ENCODE measurements around the gene F3.
A peak's percentile ranks its signal among the peaks of the same experiment; 100 is the strongest.
"Not testable (repeated sequence)": the region's sequence is repeated elsewhere in the genome, so short reads cannot be mapped to it uniquely, and the experiment has no call there.

The F3 gene

DNA sequence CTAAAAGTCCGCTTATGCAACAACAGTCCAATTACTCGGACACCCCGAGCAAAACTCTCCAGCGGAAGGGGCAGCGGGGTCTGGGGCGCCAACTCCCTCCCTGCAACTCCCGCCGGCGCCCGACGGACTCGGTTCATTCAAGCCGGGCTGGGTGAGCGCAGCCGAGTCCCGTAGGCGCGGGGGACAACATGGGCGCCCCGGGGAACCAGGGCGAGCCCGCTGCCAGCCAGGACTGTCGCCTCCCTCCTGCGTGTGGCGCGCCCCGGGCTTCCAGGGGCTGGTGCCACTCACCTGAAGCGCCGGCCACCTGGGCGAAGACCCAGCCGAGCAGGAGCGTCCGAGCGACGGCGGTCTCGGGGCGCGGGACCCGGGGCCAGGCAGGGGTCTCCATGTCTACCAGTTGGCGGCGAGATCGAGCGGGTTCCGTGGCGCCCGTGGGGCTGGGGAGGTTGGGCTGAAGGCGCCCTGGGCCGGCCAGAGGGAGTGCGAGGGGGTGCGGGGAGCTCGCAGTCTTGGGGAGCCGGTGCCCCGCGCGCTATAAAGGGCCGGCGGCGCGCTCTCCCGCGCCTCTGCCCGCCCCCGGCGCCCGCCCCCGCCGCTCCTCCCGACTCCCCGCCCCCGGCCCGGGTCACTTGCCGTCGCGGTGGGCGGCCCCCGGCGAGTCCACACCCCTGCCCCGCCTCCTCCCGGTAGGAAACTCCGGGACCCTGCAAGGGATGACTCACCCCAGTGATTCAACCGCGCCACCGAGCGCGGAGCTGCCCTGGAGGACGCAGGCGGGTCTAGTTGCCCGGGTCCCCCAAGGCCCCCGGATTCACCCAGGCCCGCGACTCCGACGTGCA, at the start of gene F3:
Gene F3, minus strand, starts transcription at position 514 of the 842 bp plus-strand sequence. Its CDS starts 123 bp downstream, at position 391.
- peak; percentile 58 to 73 (median 64) for DNase-seq (ENCODE audit: low read depth in 2 of 3, low spot score in 1 of 3)

DNA sequence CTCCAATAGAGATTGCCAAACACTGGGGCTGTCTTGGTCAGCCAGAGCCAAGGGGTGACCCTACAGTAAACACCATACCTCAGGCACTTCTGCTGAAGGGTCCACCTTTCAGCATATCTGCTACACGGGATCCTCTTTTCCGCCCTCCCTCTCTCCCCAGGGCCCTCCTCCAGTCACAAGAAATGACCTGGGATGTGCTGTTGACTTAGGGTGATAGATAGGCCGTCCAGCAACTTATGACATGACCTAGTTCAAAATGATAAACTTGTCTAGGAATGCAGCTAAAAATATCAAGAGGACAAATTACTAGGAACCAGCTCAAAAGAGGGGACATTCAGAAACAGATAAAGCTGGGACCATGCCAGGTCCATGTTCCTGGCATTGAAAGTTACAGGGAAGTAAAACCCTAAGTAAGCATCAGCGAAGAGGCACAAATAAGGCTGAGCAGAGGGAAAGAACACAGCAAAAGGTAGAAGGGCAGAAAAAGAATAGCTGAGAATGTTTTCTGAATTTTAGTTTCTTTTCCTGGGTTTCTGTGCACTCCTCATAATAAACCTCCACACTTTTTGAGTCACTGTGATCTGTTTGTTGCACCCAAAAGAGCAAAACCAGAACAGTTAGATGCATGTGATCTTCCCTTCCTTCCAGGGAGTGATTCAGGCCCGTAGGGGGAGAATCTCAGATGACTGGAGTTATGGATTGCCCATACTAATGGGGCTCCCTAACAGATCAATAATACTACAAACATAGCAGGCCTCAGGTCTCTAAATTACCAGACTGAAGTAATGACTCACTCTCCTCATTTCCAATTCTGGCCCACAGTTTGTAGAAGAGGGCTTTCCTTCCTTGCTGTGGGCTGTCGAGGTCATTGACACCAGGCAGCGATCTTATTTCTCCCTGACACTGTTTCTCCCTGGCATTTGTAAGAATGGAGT, 48.9 kb upstream of the F3 start:
- DNase-seq (ENCODE audit: low read depth in 2 of 3, low spot score in 1 of 3) = no peak

DNA sequence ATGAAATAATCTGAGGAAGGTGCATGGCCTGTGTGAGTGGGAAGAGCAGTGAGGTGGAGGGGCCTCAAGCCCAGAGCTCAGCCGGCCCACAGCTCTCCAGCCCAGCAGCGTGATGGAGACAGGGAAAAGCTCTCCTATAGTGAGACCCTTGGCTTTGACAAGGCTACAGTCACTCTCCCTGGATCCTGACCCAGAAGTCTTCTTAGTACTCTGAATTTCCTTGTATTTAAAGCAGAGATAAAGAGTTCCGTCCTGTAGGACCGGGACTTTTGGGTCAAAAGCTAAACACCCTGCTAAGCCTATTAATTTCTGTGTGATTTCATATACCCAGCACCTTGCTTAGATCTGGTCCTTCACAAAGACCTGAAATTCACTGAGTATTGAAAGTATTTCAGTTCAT, 48.2 kb upstream of the F3 start:
- no peak for DNase-seq (ENCODE audit: low read depth in 2 of 3, low spot score in 1 of 3)

DNA sequence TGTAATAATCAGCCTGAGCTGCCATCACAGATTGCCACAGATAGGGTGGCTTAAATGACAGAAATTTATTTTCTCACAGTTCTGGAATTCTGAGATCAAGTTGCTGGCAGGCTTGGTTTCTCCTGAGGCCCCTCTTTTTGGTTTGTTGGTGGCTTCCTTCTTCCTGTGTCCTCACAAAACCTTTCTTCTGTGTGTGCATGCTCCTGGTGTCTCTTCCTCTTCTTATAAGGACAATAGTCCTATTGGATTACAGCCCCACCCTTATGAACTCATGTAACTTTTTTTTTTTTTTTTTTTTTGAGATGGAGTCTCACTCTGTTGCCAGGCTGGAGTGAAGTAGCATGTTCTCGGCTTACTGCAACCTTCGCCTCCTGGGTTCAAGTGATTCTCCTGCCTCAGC, 41.0 kb upstream of the F3 start:
- DNase-seq (ENCODE audit: low read depth in 2 of 3, low spot score in 1 of 3) = no peak

DNA sequence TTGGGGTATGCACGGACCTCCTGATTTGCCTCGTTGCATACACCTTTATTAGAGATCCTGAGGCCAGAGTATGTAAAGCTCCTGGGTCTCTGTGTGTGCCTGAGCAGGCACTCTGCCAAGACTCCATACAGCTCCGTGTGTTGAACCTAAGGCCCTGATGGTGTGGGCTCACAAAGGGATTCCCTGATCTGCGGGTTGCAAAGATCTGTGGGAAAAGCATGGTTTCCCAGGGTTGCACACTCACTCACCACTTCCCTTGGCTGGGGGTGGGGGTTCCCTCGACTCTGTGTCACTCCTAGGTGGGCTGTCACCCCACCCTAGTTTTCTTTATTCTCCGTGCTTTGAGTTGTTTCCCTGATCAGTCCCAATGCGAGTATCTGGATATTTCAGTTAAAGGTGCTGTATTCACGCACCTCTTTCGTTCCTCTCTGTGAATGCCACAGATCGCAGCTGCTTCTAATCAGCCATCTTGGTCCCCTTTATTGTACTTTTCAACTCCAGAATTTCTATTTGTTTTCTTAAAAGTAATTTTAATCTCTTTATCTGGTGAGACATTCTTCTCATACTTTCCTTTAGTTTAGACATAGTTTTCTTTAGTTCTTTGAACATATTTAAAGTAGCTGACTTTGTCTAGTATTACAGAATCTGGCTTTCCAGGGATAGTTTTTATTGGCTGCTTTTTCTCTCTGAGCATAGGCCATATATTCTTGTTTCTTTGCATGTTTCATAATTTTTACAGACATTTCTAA, 39.0 kb upstream of the F3 start:
- DNase-seq (ENCODE audit: low read depth in 2 of 3, low spot score in 1 of 3) = no peak

DNA sequence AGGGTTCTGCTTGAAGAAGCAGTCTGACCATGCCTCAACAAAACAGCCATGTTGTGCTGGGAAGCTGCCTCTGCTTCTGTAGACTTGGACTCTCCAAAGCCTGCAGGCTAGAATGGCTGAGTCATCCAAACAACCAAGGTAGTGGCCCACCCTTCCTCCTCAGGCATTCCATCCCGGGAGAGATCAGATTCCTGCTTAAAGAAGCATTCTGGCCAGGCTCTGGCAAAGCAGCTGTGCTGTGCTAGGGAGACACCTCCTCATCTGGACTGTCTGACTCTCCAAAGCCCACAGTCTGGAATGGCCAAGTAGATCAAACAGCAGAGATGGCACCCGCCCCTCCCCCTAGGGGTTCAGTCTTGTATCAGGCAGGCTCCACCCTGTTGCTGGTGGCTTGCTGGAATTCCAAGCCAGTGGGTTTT, 38.3 kb upstream of the F3 start:
- no peak for DNase-seq (ENCODE audit: low read depth in 2 of 3, low spot score in 1 of 3)

DNA sequence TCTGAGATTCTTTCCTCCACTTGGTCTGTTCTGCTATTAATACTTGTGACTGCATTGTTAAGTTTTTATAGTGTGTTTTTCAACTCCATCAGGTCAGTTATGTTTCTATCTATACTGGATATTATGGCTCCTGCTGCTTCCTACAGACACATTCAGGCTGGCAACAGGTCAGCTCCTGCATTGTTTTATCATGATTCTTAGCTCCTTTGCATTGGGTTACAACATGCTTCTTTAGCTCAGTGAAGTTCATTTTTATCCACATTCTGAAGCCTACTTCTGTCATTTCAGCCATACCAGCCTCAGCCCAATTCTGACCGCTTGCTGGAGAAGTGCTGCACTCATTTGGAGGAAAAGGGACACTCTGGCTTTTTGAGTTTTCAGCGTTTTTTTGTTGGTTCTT, 37.3 kb upstream of the F3 start:
- DNase-seq (ENCODE audit: low read depth in 2 of 3, low spot score in 1 of 3) = no peak

DNA sequence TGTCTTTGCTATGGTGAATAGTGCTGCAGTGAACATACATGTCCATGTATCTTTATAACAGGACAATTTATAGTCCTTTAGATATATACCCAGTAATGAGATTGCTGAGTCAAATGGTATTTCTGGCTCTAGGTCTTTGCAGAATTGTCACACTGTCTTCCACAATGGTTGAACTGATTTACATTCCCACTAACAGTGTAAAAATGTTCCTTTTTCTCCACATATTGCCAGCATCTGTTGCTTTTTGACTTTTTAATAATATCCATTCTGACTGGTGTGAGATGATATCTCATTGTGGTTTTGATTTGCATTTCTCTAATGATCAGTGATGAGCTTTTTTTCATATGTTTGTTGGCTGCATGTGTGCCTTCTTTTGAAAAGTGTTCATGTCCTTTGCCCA, 32.4 kb upstream of the F3 start:
- DNase-seq (ENCODE audit: low read depth in 2 of 3, low spot score in 1 of 3) = not testable (repeated sequence)

DNA sequence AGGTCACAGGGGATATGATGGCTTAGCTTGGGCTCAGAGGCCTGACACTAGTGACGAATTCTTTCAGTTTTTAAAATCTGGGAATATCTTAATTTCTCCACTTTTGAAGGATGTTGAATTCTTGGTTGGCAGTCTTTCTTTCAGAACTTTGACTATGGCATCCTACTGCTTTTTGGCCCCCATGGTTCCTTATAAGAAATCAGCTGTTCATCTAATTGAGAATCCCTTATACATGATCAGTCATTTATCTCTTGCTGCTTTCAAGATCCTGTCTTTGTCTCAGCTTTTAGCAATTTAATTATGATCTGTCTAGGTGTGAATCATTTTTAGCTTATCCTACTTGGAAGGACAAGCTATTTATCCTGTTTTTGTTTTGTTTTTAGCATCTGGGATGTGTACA, 31.2 kb upstream of the F3 start:
- DNase-seq (ENCODE audit: low read depth in 2 of 3, low spot score in 1 of 3) = no peak

DNA sequence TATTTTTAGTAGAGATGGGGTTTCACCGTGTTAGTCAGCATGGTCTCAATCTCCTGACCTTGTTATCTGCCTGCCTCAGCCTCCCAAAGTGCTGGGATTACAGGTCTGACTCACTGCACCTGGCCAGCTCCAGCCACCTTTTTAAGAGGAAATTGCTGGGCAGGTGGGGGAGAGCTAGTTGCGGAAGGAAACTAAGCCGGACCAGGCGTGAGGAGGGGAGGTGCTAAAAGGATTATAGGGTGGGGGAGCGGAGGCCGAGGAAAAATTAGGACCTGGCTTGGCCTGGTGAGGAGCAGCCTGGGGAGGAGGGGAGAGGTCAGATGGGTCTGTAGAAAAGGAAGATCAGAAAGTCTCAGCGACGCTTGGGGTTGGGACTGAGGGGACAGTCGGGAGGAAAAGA, 29.4 kb upstream of the F3 start:
- not testable (repeated sequence) for DNase-seq (ENCODE audit: low read depth in 2 of 3, low spot score in 1 of 3)

DNA sequence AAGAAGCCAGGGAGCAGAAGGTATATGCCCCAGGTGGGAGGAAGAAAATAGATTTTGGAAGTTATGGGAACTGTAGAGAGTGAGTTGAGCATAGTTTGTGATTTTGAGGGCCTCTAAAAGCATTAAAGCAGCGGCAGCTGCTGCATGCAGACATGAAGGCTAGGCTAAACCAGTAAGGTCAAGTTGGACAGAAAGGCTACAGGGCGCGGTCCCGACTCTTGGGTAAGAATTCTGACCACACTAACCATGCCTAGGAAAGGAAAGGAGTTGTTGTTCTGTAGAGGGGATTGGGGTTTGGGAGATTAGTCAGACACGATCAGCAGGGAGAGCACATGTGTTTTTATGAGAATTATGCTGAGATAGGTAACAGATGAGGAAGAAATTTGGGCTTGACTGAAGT, 27.2 kb upstream of the F3 start:
- not testable (repeated sequence) for DNase-seq (ENCODE audit: low read depth in 2 of 3, low spot score in 1 of 3)

DNA sequence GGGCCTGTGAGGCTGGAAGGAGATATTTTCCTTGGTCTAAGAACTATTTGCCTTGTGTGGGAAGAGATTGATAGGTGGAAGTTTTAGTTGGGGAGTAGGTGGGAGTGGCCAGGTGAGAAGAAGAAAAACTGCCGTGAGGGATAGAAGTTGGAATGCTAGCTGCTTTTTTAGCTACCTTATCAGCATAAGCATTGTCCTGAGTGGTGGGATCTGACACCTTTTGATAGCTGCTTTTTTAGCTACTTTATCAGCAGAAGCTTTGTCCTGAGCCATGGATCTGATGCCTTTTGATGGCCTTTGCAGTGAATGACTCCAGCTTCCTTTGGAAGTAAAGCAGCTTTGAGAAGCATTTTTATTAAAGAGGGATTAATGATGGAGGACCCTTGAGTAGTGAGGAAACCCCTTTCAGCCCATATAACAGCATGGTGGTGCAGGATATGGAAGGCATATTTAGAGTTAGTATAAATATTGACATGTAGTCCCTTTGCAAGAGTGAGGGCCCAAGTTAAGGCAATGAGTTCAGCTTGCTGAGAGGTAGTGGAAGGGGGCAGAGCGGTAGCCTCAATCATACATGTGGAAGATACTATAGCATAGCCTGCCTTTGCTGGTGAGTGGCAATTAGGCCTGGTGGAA, 26.5 kb upstream of the F3 start:
- not testable (repeated sequence) for DNase-seq (ENCODE audit: low read depth in 2 of 3, low spot score in 1 of 3)

DNA sequence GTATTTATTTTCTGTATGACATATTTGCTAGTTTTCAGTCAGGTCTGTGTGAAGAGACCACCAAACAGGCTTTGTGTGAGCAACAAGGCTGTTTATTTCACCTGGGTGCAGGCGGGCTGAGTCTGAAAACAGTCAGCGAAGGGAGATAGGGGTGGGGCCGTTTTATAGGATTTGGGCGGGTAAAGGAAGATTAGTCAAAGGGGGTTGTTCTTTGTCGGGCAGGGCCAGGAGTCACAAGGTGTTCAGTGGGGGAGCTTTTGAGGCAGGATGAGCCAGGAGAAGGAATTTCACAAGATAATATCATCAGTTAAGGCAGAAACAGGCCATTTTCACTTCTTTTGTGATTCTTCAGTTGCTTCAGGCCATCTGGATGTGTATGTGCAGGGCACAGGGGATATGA, 24.9 kb upstream of the F3 start:
- DNase-seq (ENCODE audit: low read depth in 2 of 3, low spot score in 1 of 3) = not testable (repeated sequence)

DNA sequence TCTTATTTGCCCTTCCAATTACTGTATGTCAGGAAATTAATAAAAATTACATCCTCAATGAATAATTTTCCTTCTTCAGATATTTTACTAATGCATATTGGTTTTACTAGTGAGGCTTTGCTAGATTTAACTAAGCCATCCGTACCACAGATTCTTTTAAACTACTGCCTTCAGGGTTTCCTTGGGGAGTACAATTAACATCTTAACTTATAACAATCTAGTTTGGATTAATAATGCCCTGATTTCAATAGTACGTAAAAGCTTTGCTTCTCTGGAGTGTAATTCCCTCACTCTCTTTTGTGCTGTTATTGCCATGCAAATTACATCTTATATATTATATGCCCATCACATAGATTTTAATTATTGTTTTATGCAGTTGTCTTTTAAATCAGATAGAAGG, 24.3 kb upstream of the F3 start:
- DNase-seq (ENCODE audit: low read depth in 2 of 3, low spot score in 1 of 3) = no peak

DNA sequence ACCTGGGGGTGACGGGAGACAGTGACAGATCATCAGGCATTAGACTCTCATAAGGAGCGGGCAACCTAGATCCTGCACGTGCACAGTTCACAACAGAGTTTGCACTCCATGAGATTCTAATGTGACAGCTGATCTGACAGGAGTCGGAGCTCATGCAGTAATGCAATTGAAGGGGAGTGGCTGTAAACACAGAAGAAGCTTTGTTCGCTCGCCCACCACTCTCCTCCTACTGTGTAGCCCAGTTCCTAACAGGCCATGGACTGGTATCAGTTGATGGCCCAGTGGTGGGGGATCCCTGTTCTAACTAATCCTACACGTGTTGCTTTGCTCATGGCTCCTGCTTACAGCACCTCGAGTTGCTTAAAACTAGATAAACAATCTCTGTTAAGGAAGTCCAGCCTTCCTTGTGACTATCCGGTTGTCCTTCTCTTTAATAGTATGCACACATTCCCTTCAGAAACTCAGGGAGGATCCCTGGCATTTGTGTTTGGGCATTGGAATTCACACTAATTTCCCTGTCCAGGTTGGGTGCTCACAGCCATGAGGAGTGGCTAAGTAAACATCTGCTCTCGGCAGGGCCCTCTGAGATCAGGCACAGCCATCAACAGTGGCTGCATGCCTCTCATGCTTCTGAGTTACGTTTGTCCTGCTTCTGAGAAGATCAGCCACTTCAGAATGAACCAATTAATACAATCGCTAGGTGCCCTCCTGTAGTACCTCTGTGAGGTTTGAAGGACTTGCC, 21.1 kb upstream of the F3 start:
- DNase-seq (ENCODE audit: low read depth in 2 of 3, low spot score in 1 of 3) = no peak

DNA sequence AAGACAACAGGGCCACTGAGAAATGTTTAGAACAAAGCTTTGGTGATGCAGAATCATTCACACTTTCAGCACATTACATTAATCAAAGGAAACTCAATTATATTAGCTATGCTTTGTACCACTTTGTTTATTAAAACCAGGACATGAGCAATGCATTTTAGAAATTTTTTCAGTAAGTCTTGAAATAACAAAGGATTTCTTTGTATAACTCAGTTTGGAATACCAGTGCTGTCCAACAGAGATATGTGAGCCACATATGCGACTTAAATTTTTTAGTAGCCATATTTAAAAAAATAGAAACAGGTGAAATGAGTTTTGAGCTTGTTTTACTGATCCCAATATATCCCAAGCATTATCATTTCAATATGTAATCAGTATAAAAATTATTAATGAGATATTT, 18.8 kb upstream of the F3 start:
- DNase-seq (ENCODE audit: low read depth in 2 of 3, low spot score in 1 of 3) = no peak

DNA sequence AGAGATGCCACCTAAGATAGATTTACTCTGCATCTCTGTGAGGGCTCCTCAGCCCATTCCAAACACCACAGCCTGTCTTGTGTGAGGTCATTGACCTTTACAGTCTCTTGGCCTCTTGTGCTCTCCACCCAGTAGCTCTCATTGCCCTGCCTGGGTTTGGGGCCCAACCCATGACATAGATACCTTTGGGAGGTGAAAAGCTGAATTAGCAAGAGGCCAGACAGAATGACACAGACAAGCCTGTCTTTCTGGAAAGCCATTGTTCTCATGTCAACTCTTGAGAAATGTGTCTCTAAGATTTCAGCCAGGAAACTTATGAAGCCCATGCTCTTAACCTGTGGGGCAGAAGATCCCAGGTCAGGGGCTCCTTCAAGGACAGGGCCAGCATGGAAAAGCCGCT, 18.4 kb upstream of the F3 start:
- DNase-seq (ENCODE audit: low read depth in 2 of 3, low spot score in 1 of 3) = no peak

DNA sequence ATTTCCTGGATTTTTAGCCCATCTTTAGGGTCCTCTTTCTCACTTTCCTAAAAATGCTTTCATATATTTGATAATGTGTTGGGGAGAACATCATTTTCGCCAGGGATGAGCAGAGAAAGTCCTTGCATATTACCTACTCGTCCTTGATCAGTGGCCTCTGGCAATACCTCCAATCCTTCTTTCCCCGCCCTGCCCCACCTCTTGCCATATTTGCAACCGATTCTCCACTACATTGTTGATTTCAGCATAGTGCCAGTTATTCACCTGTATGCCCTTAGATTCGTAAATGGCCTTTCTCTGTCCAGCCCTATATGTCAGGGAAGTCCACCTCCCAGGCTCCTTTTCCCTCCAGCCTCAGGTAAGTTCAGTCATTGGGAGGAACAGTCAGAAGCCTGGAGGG, 13.5 kb upstream of the F3 start:
- no peak for DNase-seq (ENCODE audit: low read depth in 2 of 3, low spot score in 1 of 3)

DNA sequence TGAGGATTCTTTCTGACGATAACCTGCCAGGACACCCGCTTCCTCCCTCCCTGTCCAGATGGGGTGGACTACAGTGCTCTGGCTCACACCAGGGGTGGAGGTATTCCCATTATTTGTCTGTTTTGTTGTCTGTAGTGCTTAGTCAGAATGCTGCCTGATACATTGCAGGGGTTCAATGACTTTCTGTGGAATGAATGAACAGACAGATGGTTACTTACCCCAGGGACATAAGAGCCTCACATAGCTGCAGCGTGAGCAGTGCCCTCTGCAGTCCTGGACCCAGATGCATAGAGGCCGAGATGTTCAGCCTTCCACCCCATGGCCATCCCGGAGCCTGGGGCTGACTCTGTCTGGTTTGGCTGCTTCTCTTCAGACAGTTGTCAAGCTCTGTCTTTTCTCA, 13.0 kb upstream of the F3 start:
- no peak for DNase-seq (ENCODE audit: low read depth in 2 of 3, low spot score in 1 of 3)

DNA sequence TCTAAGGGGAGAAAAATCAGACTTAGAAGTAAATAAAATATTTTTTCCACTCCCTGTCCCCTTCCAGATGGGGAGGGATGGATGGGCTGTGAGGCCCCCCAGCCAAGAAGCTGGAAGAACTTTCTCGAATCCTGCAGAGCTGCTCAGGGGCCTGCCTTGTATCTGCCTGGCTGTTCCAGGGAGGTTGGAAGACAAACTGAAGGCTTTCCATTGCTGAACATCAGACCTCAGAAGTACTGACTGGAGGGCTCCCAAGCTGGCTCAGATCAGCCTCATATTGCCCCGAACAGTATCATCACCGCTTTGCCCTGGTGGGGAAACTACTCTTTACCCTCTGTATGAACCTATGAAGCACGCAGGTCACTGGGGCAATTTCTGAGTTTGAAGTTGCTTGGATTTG, 12.4 kb upstream of the F3 start:
- DNase-seq (ENCODE audit: low read depth in 2 of 3, low spot score in 1 of 3) = no peak
